HepG2 (cell line): ENCODE measurements around the gene FAS. TPM values are rescaled to one million over a fixed set of nuclear protein-coding genes. Genes with fewer than 3 reads are reported as not detected.

Experiments
- ATAC-seq: fragments of 200-7000 bp; cut with Tn5 transposase; 3 replicates; pipeline ENCODE4 v1.9.1; 2020; ENCODE audit warnings: mild to moderate bottlenecking, moderate library complexity
- BruUV-seq: library from RNA; stranded (reverse); fragments of 400-500 nt; replicated peaks from 2 replicates; lab custom pipeline; 2021; lab: Mats Ljungman, UMichigan
- CTCF ChIA-PET: fragments of 300-600 bp; formaldehyde crosslinking; extraction: SDS; loops from one replicate; lab custom pipeline; 2021; ENCODE audit warnings: low total read pairs, inconsistent platforms, low intra/inter-chr PET ratio; lab: Yijun Ruan, JAX
- POLR2A ChIA-PET: fragments of 350-600 bp; sonication (Branson Sonifier 250); formaldehyde crosslinking; loops from one replicate; lab custom pipeline; 2020; ENCODE audit warnings: antibody characterized with exemption, inconsistent platforms; lab: Yijun Ruan, JAX
- DNase-seq: peaks from one replicate; pipeline ENCODE4 v3.0.0-alpha.2; 2015; ENCODE audit warnings: low spot score
- FAIRE-seq: peaks from 3 replicates; lab custom pipeline; 2011; peaks lifted over from hg19 to GRCh38; lab: Jason Lieb, UNC
- H2AFZ ChIP-seq: one replicate; pipeline ENCODE4 v1.6.1; 2011; ENCODE audit warnings: low read length, inconsistent platforms
- H3K27ac ChIP-seq: fragments of 300-600 bp; 3 replicates; pipeline ENCODE4 v1.8.0; 2011; ENCODE audit warnings: mixed run types, mild to moderate bottlenecking, mixed read lengths, low read length, inconsistent platforms; ENCODE audit not compliant: insufficient read depth; ENCODE audit errors: extremely low read length
- H3K27me3 ChIP-seq, 2 experiments: fragments of 200-600 bp in 1 of 2; 2 replicates in 1 of 2; 3 replicates in 1 of 2; pipeline versions ENCODE4 v1.6.0 to v1.8.0; 2011; ENCODE audit warnings: low read length in 2 of 2, mild to moderate bottlenecking in 2 of 2, moderate library complexity in 2 of 2, inconsistent platforms in 1 of 2; ENCODE audit not compliant: insufficient read depth in 2 of 2, control insufficient read depth in 1 of 2
- H3K36me3 ChIP-seq, 2 experiments: fragments of 200-600 bp in 1 of 2; replicated peaks in 1 of 2; 2 replicates in 1 of 2; 3 replicates in 1 of 2; pipeline versions ENCODE4 v1.5.1 to v1.8.0; 2011; ENCODE audit warnings: low read length in 2 of 2, inconsistent platforms in 1 of 2; ENCODE audit not compliant: insufficient read depth in 2 of 2, control insufficient read depth in 1 of 2
- H3K4me1 ChIP-seq: 2 replicates; pipeline ENCODE4 v1.5.1; 2012; ENCODE audit warnings: low read length, inconsistent platforms; ENCODE audit not compliant: insufficient read depth
- H3K4me2 ChIP-seq: 2 replicates; pipeline ENCODE4 v1.6.0; 2011; ENCODE audit warnings: low read depth, low read length, inconsistent platforms
- H3K4me3 ChIP-seq, 3 experiments: fragments of 200-600 bp in 1 of 3; sonication (generic), shearing (Covaris generic) in 1 of 3; replicated peaks in 1 of 3; 2 replicates each; pipeline ENCODE4 v1.5.1; 2011 to 2016; ENCODE audit warnings: low read length in 3 of 3, inconsistent platforms in 2 of 3, low read depth in 2 of 3, mild to moderate bottlenecking in 2 of 3, control low read depth in 1 of 3, mixed read lengths in 1 of 3; ENCODE audit not compliant: insufficient read depth in 1 of 3
- H3K79me2 ChIP-seq: one replicate; pipeline ENCODE4 v1.6.1; 2011; ENCODE audit warnings: low read length, inconsistent platforms; ENCODE audit not compliant: insufficient read depth
- H3K9ac ChIP-seq: 2 replicates; pipeline ENCODE4 v1.6.0; 2011; ENCODE audit warnings: mild to moderate bottlenecking, low read depth, low read length, inconsistent platforms; ENCODE audit not compliant: insufficient read depth
- H3K9me3 ChIP-seq: 2 replicates; pipeline ENCODE4 v1.5.1; 2012; ENCODE audit warnings: mild to moderate bottlenecking, low read length
- H4K20me1 ChIP-seq: 2 replicates; pipeline ENCODE4 v1.6.0; 2011; ENCODE audit warnings: inconsistent platforms, mild to moderate bottlenecking, low read length, moderate library complexity; ENCODE audit not compliant: insufficient read depth
- EHMT2 ChIP-seq: fragments of 200-600 bp; sonication (generic); IDR thresholded peaks from 2 replicates; pipeline ENCODE4 v1.7.0; 2017; ENCODE audit warnings: antibody characterized with exemption, low read depth, low read length, borderline replicate concordance
- HDAC2 ChIP-seq: sonication (generic); formaldehyde crosslinking; IDR thresholded peaks from 2 replicates; pipeline ENCODE4 v1.4.0; 2020; ENCODE audit warnings: missing genetic modification reagents
- NFKB2 ChIP-seq: sonication (generic); formaldehyde crosslinking; IDR thresholded peaks from 2 replicates; pipeline ENCODE4 v1.4.0; 2020; ENCODE audit warnings: missing genetic modification reagents, borderline replicate concordance
- SAFB2 ChIP-seq: sonication (generic); formaldehyde crosslinking; IDR thresholded peaks from 2 replicates; pipeline ENCODE4 v1.5.1; 2020; ENCODE audit warnings: missing genetic modification reagents, low read depth, mild to moderate bottlenecking, borderline replicate concordance
- TOE1 ChIP-seq: sonication (generic); formaldehyde crosslinking; IDR thresholded peaks from 2 replicates; pipeline ENCODE4 v1.4.0; 2020; ENCODE audit warnings: mild to moderate bottlenecking, missing genetic modification reagents
- ZNF17 ChIP-seq: sonication (generic); formaldehyde crosslinking; IDR thresholded peaks from 2 replicates; pipeline ENCODE4 v1.5.0; 2020; ENCODE audit warnings: mild to moderate bottlenecking, missing genetic modification reagents
- ZNF180 ChIP-seq: sonication (generic); formaldehyde crosslinking; IDR thresholded peaks from 2 replicates; pipeline ENCODE4 v1.4.0; 2020; ENCODE audit warnings: low read depth, missing genetic modification reagents, borderline replicate concordance
- ZNF550 ChIP-seq: sonication (generic); formaldehyde crosslinking; IDR thresholded peaks from 2 replicates; pipeline ENCODE4 v1.4.0; 2020; ENCODE audit warnings: mild to moderate bottlenecking, missing genetic modification reagents, borderline replicate concordance
- ZNF605 ChIP-seq: sonication (generic); formaldehyde crosslinking; IDR thresholded peaks from 2 replicates; pipeline ENCODE4 v1.8.0; 2022; ENCODE audit warnings: mild to moderate bottlenecking, missing genetic modification reagents
- WGBS: methylation state at CpG from one replicate; pipeline ENCODE4 v1.1.6; 2017; ENCODE audit warnings: low lambda C conversion rate; 5-methylcytosine and 5-hydroxymethylcytosine counted together
- in situ Hi-C: cut with HindIII; loops from 2 replicates; pipeline ENCODE4 v1.10.0; 2017; ENCODE audit warnings: low pct_unique_long_range_greater_than_20kb; ENCODE audit not compliant: extremely low pct_ligation_motif_present
- intact Hi-C: fragments of 100-400 bp; cut with micrococcal nuclease; formaldehyde crosslinking; loops from one replicate; pipeline ENCODE4 v1.10.0; 2022; ENCODE audit not compliant: unreplicated experiment
- polyA plus RNA-seq, 8 experiments: library from polyadenylated mRNA; depleted of rRNA in 3 of 8; stranded (reverse) in 7 of 8; unstranded in 1 of 8; fragments of >200 nt; fragmentation: Illumina TruSeq in 4 of 8; extraction: Trizol in 4 of 8; gene quantifications; 2 replicates each; pipeline versions ENCODE4 v1.2.1 to v1.2.3, GENCODE V29; 2011 to 2016; ENCODE audit warnings: low read depth in 4 of 8, missing spikeins in 1 of 8, mixed read lengths in 1 of 8; ENCODE audit not compliant: insufficient read depth in 1 of 8
- total RNA-seq, 5 experiments: library from RNA; depleted of rRNA; stranded (reverse); fragments of >200 nt; fragmentation: Illumina TruSeq; extraction: Trizol; gene quantifications; 2 replicates each; pipeline ENCODE4 v1.2.3, GENCODE V29; 2016; ENCODE audit warnings: low read depth in 1 of 5
- TF ChIP-seq, protein P1 (sequence below): sonication (generic); formaldehyde crosslinking; IDR thresholded peaks from 2 replicates; pipeline ENCODE4 v1.4.0; 2020; ENCODE audit warnings: missing genetic modification reagents
- TF ChIP-seq, protein P2 (sequence below): sonication (generic); formaldehyde crosslinking; IDR thresholded peaks from 2 replicates; pipeline ENCODE4 v1.4.0; 2020; ENCODE audit warnings: low read depth, mild to moderate bottlenecking, missing genetic modification reagents
- TF ChIP-seq, protein P3 (sequence below), 2 experiments: sonication (generic) in 1 of 2; formaldehyde crosslinking in 1 of 2; IDR thresholded peaks; 2 replicates each; pipeline versions ENCODE4 v1.6.1 to v1.9.0; 2014 to 2022; ENCODE audit warnings: antibody characterized with exemption in 1 of 2, borderline replicate concordance in 1 of 2, inconsistent platforms in 1 of 2, low read depth in 1 of 2, missing genetic modification reagents in 1 of 2
- TF ChIP-seq, protein P4 (sequence below): sonication (generic); formaldehyde crosslinking; IDR thresholded peaks from 2 replicates; pipeline ENCODE4 v1.4.0; 2020; ENCODE audit warnings: mild to moderate bottlenecking, missing genetic modification reagents

FAS gene
- total and polyA plus RNA-seq, 2 of the 13 experiments (the other 11 are each of a cell fraction or from before 2014, with no cell fraction given): 5.9 to 17.9 TPM

DNA sequence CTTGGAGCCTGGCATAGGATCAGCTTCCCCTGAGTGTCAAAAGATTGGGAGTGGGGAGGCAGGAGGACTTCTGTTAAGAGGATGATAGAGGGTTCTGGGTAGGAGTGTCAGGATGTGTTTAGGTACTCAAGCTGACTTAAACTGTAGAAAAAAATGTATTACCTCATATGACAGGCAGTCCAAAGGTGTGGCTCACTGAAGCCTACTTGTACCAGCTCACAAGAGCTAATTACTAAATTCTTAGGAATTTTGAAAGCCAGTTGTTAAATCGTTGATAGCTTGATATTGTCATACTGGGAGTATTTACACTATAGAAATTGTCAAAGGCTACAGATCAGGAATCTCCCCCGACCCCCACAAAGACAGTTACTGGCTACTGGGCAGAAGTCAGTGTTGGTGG, 32.1 kb downstream of the FAS start:
- Histone ChIP-seq H3K4me1 (peaks cover 11% of the 10 kb centered on the region), H4K20me1 (no peaks in the 10 kb centered on the region), H3K4me3 (no peak overlapping the region), H3K9me3 (peaks cover 3% of the 10 kb centered on the region; the same call in 1 of the 2 replicates), H3K9ac (no peak overlapping the region), H2AFZ (no peak overlapping the region), H3K27ac (no peak overlapping the region), H3K79me2 (no peaks in the 10 kb centered on the region), H3K27me3 (no peaks in the 10 kb centered on the region), H3K36me3 (no peaks in the 10 kb centered on the region), H3K4me2 (no peak overlapping the region)
- DNase-seq (no peak), FAIRE-seq (no peak), ATAC-seq (no peak)
- BruUV-seq: no TSS peak
- ChIA-PET POLR2A (no interaction called here), CTCF (no interaction called here)
- WGBS: 51% methylated on average over 2 of the region's 2 CpGs
- intact Hi-C loops (loop anchor here (5.0 to 10.0 kb wide), 2 partner anchors 140 to 532 kb away; partner anchors contain the start of gene STAMBPL1), in situ Hi-C loops (no loop called here)
- TF ChIP-seq ZNF550 (no peak), ZNF17 (CRISPR knock-in tag) (no peak), NFKB2 (CRISPR knock-in tag) (no peak), HDAC2 (CRISPR knock-in tag) (no peak), ZNF605 (CRISPR knock-in tag) (no peak), ZNF180 (CRISPR knock-in tag) (no peak), SAFB2 (no peak), EHMT2 (no peak), TOE1 (CRISPR knock-in tag) (no peak)
- TF ChIP-seq, protein P1, sequence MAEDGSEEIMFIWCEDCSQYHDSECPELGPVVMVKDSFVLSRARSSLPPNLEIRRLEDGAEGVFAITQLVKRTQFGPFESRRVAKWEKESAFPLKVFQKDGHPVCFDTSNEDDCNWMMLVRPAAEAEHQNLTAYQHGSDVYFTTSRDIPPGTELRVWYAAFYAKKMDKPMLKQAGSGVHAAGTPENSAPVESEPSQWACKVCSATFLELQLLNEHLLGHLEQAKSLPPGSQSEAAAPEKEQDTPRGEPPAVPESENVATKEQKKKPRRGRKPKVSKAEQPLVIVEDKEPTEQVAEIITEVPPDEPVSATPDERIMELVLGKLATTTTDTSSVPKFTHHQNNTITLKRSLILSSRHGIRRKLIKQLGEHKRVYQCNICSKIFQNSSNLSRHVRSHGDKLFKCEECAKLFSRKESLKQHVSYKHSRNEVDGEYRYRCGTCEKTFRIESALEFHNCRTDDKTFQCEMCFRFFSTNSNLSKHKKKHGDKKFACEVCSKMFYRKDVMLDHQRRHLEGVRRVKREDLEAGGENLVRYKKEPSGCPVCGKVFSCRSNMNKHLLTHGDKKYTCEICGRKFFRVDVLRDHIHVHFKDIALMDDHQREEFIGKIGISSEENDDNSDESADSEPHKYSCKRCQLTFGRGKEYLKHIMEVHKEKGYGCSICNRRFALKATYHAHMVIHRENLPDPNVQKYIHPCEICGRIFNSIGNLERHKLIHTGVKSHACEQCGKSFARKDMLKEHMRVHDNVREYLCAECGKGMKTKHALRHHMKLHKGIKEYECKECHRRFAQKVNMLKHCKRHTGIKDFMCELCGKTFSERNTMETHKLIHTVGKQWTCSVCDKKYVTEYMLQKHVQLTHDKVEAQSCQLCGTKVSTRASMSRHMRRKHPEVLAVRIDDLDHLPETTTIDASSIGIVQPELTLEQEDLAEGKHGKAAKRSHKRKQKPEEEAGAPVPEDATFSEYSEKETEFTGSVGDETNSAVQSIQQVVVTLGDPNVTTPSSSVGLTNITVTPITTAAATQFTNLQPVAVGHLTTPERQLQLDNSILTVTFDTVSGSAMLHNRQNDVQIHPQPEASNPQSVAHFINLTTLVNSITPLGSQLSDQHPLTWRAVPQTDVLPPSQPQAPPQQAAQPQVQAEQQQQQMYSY (CRISPR knock-in tag): no peak
- TF ChIP-seq, protein P2, sequence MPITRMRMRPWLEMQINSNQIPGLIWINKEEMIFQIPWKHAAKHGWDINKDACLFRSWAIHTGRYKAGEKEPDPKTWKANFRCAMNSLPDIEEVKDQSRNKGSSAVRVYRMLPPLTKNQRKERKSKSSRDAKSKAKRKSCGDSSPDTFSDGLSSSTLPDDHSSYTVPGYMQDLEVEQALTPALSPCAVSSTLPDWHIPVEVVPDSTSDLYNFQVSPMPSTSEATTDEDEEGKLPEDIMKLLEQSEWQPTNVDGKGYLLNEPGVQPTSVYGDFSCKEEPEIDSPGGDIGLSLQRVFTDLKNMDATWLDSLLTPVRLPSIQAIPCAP (CRISPR knock-in tag): no peak
- TF ChIP-seq, protein P3, sequence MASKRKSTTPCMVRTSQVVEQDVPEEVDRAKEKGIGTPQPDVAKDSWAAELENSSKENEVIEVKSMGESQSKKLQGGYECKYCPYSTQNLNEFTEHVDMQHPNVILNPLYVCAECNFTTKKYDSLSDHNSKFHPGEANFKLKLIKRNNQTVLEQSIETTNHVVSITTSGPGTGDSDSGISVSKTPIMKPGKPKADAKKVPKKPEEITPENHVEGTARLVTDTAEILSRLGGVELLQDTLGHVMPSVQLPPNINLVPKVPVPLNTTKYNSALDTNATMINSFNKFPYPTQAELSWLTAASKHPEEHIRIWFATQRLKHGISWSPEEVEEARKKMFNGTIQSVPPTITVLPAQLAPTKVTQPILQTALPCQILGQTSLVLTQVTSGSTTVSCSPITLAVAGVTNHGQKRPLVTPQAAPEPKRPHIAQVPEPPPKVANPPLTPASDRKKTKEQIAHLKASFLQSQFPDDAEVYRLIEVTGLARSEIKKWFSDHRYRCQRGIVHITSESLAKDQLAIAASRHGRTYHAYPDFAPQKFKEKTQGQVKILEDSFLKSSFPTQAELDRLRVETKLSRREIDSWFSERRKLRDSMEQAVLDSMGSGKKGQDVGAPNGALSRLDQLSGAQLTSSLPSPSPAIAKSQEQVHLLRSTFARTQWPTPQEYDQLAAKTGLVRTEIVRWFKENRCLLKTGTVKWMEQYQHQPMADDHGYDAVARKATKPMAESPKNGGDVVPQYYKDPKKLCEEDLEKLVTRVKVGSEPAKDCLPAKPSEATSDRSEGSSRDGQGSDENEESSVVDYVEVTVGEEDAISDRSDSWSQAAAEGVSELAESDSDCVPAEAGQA (IDR thresholded peaks at IDR 0.05; ENCODE audit: low read depth): no peak
- TF ChIP-seq, protein P3 (CRISPR knock-in tag; IDR thresholded peaks at IDR 0.05; ENCODE audit: borderline replicate concordance): no peak
- TF ChIP-seq, protein P4, sequence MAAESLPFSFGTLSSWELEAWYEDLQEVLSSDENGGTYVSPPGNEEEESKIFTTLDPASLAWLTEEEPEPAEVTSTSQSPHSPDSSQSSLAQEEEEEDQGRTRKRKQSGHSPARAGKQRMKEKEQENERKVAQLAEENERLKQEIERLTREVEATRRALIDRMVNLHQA: no peak
